GM19238 (cell line): ENCODE measurements around the gene ACTR10.

Experiments used
- DNase-seq: peaks from one replicate; pipeline ENCODE4 v3.0.0; 2011; ENCODE audit warnings: low spot score; ENCODE audit not compliant: insufficient read length

The ACTR10 gene

DNA sequence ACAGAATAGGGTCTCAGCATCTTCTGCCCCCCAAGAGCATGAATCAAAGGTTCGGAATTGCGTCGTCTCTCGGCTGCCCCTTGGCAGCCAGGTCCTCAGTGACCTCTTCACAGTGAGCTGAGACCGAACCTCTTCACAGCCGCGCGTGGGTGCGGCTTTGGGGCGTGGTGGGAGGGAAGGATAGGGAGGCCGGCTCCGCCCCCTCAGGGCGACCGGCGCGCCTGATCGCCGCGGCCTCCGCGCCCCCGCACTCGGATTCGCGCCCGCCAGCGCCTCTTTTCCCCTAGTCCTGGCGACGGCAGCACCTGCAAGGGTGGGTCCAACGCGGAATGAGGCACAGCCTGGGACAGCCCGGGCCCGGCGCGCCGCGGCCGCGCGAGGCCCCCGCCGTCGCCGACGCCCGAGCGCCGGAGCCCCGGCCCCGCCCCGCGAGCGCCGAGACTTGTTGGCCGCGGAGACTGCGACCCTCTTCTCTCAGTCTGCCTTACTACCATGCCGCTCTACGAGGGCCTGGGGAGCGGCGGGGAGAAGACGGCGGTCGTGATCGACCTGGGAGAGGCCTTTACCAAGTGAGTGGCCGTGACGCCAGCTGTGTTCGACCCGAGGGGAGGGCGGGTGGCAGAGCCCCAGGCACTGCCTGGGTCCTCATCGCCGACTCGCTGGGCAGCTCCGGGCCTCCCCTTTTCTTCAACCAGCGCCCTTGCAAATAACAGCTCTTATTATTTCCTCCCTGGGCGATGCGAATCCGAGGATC, at the start of gene ACTR10:
TSS of gene ACTR10 (plus strand) at position 424 of the 754 bp plus-strand sequence. CDS start at position 493, 69 bp downstream.
- DNase-seq = peak; percentile 75

DNA sequence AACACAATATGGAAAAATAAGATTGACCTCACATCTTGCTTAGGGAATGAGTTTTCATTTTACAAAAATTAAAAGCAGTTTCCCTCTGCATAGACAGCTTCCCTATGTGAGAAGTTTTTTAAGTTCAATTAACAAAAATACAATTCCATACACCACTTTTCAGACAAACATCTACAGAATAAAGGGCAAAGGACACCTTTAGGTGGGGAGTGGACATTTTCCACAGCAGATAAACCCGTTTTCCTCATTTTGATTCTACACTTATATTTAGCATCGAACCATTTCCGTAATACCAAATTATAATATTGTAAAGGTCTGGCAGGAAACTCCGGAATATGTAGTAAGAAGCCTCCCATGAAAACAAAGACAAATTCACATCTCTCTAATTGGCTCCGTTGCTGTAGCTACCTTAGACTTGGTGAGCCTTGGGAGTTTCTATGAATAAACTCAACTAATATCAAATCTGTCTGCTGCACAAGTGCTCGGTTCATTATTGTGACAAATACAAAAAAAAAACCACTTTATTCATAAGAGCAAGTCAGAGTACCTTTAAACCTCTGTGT, 49.6 kb upstream of the ACTR10 start:
- no peak for DNase-seq

DNA sequence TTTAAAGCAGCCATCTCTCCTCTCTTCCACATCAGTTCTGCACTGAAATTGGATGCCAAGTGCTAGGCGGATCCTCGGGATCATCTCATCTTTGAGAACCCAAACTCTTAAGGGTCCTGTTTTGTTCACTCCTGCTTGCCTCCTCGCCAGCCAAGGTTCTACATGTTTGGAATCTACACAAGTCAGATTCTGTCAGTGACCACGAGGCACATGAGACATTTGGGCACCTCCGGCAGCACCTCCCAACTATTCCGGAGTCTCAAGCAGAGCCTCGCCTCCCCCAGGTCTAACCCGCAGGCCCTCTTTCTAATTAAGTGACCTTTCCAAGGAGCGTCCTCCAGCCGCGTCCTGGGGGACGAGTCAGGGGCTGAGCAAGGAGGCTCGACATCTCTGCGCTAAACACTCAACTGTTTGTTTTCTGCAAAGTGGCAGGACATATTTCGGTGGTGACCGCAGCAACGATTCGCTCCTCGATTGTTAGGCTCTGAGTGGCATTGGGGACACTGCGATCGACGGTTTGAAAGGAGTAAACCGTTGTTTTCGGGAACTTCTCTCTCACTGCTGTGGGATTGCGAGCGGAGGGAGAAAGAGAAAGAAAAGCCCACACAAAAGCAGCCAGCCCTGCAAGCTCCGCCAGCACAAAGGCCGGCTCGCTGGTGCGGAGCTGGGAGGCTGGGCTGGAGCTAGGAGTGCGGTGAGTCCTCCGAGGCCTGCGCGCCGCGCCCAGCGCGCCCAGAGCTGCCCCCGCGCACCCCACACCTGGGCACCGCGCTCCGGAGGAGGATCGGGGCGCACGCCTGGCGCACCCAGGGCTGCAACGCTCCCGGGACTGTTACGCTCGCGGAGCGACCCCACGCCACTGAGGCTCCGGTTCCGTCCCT, 48.6 kb upstream of the ACTR10 start:
- no peak for DNase-seq

DNA sequence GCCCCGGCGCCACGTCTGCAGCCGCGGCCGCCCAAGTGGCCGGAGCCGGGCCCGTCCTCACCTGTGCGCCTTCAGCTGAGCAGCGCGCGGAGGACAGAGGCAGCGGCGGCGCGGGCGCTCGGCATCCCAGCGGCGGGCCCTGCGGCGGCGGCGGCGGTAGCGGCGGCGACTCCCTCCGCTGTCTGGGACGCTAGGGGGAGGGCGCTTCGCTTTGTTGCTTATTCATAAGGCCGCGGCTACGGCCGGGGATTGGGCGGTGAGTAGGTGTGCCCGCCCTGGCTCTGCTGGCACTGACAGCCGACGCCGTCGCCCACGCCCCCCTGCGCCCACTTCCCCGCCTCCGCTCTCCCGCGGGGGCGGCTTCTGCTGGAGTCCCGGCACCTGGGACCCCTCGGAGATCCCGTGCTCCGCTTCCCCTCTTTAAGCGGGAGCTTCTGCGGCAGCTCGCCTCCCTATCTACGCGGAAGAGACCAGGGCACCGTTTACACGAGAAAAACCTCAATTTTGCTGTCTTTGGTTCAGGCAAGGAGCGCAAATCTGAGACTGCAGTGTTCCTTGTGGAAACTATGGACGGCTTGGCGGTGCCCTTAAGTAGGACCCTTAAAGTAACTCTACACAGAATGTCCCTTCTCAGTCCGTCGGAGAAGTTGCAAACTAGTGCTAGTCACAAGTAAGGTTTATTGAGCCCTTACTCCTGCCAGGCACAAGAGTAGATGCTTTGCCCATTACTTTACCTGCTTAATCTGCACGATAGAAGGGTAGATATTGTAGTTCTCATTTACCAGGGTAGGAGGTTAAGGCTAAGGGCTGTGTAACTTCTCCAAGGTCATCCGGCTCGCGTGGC, 47.7 kb upstream of the ACTR10 start, which contains the start of gene ARMH4:
TSS of gene ARMH4 (minus strand) at position 200 of the 844 bp plus-strand sequence. CDS start 12,855 bp downstream, outside the sequence.
- peak; percentile 46 for DNase-seq

DNA sequence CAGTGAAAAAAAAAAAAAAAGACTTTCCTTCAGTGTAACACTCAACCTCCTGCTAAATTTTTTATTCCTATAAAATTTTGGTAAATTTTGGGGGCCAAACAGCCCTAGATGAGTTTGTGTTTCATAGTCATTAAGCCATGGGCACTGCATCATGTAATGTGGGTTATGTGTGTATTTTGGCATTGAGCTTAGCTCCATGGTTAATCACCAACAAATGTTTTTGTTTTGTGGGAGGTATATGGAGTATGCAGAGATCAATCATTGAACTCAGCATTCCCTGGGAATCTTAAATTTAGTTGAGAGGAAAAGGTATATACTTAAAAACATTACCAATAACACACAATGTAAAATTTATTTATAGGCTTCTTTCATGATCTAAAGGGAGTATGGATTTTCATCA, 39.4 kb upstream of the ACTR10 start:
- no peak for DNase-seq

DNA sequence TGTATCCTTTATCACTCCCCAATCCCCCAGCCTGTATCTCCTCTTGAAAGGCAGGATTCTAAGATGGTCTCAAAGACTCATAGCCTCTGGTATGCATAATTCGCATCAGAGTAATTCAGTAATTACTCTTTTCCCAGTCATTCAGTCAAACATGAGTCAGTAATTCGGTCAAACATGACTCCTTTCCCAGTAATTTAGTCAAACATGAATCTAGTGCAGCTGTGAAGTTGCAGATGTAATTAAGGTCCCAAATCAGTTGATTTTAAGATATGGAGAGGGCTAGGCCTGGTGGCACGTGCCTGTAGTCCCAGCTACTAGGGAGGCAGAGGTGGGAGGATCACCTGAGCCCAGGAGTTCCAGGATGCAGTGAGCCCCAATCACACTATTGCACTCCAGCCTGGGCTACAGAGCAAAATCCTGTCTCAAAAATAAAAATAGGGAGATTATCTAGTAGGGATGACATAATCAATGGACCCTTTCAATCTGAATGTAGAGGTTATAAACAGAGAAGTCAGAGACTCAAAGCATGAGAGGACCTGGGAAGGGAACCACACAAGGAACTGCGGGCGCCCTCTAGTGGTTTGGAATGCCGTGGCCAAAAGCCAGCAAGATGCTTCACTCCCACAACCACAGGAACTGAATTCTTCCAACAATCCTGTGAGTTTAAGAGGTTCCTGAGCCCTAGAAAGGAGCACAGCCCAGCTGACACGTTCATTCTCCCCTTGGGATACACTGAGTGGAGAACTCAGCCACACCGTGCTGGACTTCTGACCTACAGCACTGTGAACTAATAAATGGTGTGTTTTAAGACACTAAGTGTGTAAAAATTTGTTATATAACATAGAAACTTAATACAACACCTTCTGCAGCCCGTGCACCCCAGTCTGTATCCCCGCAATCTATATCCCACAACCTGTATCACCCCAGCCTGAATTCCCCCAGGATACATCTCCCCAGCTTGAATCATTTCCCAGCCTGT, 33.7 kb upstream of the ACTR10 start:
- DNase-seq = peak; percentile 45

DNA sequence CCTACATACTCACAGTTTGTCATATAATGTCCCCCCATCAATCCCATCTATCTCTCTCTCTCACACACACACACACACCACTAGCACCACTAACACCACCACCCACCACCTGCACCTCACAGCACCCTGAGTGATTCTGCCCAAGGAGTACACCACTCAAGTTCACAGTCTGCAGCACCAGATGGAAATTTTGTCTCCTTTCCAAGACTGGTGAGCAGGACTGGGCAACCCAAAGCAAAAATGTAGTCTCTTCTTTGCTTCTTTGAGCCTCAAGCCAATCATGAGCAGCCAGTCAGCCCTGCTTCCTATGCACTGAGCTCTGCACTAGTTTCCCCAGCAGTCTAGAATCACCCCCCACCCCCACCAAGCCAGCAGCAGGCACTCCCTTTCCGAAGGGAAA, 32.9 kb upstream of the ACTR10 start:
- no peak for DNase-seq

DNA sequence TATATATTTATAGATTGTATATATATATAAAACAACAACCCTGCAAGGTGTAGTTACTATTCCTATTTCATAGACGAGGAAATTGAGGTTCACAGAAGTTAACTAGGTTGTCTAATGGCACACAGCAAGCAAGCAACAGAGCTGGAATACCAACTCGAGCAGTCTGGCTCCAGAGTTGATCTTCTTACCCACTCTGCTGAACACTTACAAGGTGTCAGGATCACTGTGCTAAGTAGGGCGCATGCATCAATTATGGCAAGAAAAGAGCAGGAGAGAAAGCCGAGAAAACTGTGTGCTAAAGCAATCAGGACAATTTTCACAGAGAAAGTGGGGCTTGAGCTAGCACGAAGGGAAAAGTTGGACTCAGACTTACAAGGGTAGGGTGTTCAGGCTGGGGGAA, 32.1 kb upstream of the ACTR10 start:
- no peak for DNase-seq

DNA sequence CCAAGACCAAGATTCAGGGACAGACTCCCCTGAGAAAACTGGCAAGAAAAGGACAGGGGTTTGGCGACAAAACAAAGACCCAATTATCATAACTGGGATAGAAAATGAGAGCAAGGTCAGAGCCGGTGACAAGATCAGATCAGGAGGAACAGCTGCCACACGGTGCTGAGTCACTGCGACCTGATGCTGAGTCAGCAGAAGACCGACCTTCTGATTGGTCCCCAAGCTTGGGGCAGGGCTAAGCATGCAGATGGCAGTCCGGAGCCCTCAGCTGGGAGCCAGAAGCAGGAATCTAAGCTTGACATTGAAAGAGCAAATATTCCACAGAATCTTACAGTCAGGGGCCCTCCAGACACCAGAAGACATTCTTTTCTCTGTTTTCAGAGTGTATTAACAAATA, 28.9 kb upstream of the ACTR10 start:
- DNase-seq = peak; percentile 24

DNA sequence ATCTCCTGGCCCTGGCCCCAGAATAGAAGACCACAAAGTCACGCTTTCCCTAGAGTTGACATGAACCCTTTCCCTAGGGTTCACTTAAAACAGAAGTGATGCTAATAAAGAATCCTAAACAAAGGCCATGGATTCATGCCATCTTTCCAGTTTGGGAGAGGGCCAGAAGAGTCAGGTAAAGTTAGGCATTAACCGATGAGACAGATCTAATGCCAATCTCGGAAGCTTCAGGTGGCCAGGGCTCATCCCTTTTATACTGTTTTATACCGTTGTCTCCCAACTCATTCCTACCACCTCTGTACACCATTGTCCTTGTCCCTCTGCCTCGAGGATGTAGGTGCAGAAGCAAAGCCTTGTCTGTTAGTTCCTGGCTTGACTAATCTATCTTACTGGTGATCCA, 22.8 kb upstream of the ACTR10 start:
- DNase-seq = no peak

DNA sequence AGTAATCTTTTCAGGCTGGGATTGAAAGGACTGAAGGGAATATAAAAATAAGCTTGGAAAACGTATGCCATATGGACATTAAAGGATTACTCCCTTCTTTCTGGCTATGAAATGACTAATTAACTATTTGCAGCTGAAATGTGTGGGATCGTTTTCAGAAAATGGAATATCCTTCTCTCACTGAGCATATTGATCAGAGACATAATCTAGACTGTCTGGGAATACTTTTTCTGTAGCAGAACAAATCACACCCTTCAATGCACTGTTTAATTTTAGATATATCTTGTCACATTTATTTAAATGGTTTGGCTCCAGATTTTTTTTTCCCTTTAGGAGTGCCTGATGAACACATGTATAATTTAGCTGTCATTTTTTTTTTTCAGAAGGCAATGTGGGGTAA, 10.8 kb upstream of the ACTR10 start:
- no peak for DNase-seq

DNA sequence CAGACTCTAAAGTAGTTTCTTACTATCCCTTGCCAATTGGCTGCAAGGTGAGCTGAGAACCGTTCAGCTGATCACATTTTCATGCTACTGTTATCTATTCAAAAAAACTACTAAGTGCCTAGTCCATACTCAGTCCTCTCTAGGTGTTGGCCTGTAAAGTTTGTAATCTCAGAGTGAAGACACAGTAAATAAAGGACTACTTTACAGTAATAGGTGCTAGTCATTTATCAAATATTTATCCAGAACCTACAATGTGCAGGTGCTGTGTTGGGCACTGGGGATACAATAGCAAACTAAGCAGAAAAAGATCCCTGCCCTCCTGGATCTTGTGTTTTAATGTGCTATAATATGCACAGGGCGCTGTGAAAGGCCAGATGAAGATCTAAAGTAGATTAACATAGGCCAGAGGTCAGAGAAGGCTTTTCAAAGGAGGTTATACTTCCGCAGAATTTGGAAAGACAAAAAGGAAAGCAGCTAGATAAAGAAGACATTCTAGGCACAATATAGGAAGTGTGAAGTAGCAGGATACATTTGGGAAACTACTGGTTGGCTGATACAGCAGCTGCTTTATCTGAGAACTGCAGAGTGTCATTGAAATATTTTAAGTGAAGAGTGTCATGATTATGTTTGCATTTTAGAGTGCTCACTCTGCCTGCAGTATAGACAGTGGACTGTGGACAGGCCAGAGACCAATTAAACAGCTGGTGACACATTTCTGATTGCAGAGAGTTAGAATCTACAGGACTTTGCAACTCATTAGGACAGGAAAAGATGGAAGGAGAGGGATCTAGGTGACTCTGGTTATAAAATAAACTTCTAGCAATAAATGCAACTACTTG, 8.0 kb upstream of the ACTR10 start:
- DNase-seq = no peak

DNA sequence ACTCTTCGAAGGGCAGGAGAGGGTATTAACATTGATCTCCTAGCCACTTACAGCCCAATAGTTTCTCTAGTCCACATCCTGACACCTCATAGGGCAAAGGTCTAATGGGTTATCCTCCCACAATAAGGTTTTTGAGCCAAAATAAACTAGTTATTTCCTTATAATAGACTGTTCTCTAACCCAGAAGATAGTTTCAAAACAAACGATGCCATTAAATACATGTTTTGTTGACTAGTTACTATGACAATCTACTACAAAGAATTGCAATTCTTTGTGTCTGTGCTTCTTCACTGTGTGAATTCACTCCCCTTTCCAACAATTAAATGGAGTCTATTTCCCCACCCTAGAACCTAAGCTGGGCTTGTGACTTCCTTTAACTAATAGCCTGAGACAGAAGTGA, 6.4 kb upstream of the ACTR10 start:
- no peak for DNase-seq

DNA sequence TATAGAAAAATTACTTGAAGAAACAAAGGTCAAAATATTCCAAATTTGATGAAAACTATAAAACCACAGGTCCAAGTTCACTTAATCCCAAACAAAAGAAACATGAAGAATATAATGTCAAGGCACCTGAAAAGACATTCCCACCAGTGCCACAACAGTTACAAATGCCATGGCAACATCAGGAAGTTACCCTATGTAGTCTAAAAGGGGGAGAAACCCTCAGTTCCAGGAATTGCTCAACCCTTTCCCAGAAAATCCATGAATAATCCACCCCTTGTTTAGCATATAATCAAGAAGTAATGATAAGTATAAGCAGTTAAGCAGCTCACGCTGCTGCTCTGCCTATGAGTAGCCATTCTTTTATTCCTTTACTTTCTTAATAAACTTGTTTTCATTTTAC, 3.8 kb upstream of the ACTR10 start:
- DNase-seq = no peak

DNA sequence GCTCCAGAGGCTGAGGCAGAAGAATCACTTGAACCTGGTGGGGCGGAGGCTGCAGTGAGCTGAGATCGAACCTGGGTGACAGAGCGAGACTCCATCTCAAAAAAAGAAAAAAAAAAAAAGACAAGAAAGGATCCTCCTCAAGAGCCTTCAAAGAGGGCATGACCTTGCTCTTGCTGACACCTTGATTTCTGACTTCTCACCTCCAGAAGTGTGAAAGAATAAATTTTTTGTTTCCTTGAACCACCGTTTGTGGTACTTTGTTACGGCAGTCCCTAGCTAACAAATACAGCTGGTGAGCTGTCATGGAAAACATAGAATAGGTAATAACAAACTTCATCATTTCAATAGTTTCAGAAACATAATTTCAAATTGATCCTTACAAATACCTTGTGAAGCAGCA, 1.9 kb upstream of the ACTR10 start:
- DNase-seq = no peak

DNA sequence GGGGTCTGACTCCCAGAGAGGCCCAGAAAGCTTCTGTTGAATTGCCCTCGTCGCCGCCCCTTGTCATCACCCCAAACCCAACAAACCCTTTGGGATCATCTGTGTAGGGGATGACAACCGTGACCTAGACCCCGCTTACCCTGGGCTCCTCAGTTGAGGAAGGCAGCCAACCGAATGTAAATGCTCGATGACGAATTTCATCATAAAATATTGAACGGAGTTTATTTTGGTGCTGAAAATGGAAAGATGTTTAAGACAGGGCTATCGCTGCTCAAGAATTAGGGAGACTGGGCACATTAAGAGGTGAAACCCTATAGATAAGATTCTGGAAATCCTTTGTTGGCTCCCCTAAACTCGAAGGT, 512 bp downstream of the ACTR10 start:
- DNase-seq = no peak

DNA sequence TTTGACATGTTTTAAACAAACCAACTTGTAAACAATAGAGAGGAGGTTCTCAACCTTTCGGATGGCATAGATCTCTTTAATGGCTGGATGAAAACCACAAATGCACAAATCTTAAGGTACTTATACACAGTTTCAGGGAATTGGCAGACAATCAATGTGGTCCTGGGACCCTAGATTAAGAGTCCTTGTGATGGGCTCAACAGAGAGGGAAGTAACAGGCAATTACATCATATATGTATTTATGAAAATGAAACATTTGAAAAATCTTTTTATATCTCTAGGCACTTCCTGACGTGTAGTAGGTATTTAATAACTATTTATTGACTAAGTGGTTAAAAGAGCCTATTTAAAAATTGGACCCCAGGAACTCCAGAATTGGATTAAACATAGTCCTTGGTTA, 897 bp downstream of the ACTR10 start:
- no peak for DNase-seq

DNA sequence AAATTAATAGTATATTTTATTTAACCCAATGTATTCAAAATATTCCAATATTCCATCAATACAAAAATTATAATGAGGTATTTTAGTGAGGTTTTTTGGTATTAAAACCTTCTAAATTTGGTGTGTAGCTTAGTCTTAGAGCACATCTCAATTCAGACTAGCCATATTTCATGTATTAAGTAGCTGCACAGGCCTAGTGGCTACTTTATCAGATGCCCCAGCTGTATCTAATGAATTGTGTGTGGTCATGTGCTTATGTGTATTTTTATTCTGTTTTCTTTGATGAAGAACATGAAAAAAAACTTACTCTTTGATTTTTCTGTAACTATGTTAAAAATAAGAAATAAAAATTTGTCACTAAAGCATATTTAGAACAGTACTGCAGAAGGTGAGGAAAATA, 13.2 kb downstream of the ACTR10 start:
- DNase-seq = no peak

DNA sequence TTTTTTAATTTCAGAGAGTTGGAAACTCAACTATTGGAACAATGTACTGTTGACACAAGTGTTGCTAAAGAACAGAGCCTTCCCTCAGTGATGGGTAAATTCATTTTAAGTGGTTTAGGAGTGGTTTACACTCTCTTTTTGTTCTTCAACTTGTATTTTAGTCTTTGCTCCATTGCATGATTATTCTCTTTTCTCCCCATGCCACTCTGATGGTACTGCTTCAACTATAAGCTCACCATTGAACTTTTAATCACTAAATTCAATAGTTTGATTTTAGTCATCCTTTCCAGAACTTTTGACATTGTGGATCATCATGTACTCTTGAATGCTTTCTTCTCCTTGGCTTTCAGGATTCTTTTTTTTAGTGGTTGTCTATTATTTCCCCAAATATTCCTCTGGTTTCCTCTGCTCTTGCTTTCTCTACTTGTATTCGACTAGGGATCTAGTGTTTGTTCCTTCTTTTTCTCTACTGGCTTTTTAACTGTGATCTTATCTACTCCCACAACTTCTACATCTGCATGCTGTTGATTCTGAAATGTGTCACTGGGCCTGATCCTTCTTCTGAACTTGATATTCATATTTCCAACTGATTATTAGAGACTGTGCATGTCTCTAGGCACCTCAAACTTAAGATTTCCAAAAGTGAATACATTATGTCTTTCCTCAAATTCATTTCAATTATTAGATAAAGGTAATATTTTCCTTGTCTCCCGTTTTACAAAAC, 15.4 kb downstream of the ACTR10 start:
- DNase-seq = no peak
